ENCODE results near the gene PHOX2A. TPM values are rescaled to one million over a fixed set of nuclear protein-coding genes. Genes with fewer than 3 reads are reported as not detected.
"Not testable (repeated sequence)": the region's sequence is repeated elsewhere in the genome, so short reads cannot be mapped to it uniquely, and the experiment has no call there.

PHOX2A gene
- total RNA-seq, 2 experiments from 2014 or later: not detected

DNA sequence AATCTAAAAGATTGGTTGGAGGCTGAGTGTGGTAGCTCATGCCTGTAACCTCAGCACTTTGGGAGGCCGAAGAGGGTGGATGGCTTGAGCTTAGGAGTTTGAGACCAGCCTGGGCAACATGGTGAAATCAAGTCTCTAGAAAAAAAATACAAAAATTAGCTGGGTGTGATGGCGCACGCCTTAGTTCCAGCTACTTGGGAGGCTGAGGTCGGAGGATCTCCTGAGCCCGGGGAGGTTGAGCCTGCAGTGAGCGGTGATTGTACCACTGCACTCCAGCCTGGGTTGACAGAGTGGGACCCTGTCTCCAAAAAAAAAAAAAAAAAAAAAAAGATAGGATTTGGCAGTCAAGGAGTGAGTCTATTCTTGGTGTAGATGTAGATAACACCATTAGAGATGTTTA, 41.4 kb downstream of the PHOX2A start:
- peaks cover 11% of the 10 kb centered on the region for H3K4me1 Mint-ChIP-seq
- H3K36me3 Mint-ChIP-seq (ENCODE audit: low read depth): no peaks in the 10 kb centered on the region
- DNase-seq: no peak
- POLR2A ChIA-PET: interaction anchor here (0.8 to 1.4 kb wide), 2 partner anchors 21 to 22 kb away, joined by 3 read pairs; partner anchors contain the start of gene INPPL1
- H3K4me3 Mint-ChIP-seq: no peak overlapping the region
- CTCF ChIA-PET: no interaction called here
- no peaks in the 10 kb centered on the region for H3K9me3 Mint-ChIP-seq
- no peaks in the 10 kb centered on the region for H3K27me3 Mint-ChIP-seq
- no peak overlapping the region for H3K27ac Mint-ChIP-seq

DNA sequence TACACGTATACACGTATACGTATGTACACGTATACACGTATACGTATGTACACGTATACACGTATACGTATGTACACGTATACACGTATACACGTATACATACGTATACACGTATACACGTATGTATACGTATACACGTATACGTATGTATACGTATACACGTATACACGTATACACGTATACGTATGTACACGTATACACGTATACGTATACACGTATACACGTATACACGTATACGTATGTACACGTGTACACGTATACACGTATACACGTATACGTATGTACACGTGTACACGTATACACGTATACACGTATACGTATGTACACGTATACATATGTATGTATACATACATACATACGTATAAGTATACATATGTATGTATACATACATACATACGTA, 42.5 kb downstream of the PHOX2A start:
- DNase-seq; H3K36me3 Mint-ChIP-seq (ENCODE audit: low read depth); H3K4me3 Mint-ChIP-seq; CTCF ChIA-PET; POLR2A ChIA-PET; H3K9me3 Mint-ChIP-seq; H3K27me3 Mint-ChIP-seq; H3K27ac Mint-ChIP-seq: not testable (repeated sequence)
- H3K4me1 Mint-ChIP-seq: peaks cover 11% of the 10 kb centered on the region

DNA sequence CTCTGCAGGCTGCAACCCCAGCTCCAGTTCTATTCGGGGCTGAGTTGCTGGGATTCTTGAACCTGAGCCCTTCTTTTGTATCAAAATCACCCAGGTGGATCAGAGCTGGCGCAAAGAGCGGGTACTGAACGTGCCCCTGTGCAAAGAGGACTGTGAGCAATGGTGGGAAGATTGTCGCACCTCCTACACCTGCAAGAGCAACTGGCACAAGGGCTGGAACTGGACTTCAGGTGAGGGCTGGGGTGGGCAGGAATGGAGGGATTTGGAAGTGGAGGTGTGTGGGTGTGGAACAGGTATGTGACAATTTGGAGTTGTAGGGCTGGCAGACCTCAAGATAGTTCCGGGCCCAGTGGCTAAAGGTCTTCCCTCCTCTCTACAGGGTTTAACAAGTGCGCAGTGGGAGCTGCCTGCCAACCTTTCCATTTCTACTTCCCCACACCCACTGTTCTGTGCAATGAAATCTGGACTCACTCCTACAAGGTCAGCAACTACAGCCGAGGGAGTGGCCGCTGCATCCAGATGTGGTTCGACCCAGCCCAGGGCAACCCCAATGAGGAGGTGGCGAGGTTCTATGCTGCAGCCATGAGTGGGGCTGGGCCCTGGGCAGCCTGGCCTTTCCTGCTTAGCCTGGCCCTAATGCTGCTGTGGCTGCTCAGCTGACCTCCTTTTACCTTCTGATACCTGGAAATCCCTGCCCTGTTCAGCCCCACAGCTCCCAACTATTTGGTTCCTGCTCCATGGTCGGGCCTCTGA, 48.3 kb downstream of the PHOX2A start:
- Mint-ChIP-seq H3K4me1 (no peaks in the 10 kb centered on the region), H3K9me3 (no peaks in the 10 kb centered on the region), H3K27me3 (no peaks in the 10 kb centered on the region), H3K27ac (no peak overlapping the region), H3K4me3 (no peak overlapping the region), H3K36me3 (ENCODE audit: low read depth) (no peaks in the 10 kb centered on the region)
- no peak for DNase-seq
- CTCF ChIA-PET: no interaction called here
- POLR2A ChIA-PET: no interaction called here

DNA sequence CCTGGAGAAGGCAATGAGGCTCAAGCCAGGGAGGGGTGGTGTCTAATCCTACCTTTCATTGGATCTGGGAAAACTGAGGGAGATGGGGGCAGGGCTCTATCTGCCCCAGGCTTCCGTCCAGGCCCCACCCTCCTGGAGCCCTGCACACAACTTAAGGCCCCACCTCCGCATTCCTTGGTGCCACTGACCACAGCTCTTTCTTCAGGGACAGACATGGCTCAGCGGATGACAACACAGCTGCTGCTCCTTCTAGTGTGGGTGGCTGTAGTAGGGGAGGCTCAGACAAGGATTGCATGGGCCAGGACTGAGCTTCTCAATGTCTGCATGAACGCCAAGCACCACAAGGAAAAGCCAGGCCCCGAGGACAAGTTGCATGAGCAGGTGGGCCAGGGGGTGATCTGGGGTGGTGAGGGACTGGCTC, 52.0 kb downstream of the PHOX2A start, which contains the start of gene FOLR1:
Gene FOLR1 (plus strand): TSS at position 180 of the 421 bp plus-strand sequence. CDS start 34 bp downstream, at position 214.
- Mint-ChIP-seq H3K4me1 (no peaks in the 10 kb centered on the region), H3K27me3 (no peaks in the 10 kb centered on the region), H3K36me3 (ENCODE audit: low read depth) (no peaks in the 10 kb centered on the region), H3K27ac (no peak within 1 kb of the TSS), H3K9me3 (no peaks in the 10 kb centered on the region), H3K4me3 (no peak within 1 kb of the TSS)
- DNase-seq: no peak
- ChIA-PET CTCF (interaction anchor here (1.0 kb wide), 1 partner anchor 9 kb away, joined by 5 read pairs; no protein-coding TSS in a partner anchor), POLR2A (no interaction called here)

DNA sequence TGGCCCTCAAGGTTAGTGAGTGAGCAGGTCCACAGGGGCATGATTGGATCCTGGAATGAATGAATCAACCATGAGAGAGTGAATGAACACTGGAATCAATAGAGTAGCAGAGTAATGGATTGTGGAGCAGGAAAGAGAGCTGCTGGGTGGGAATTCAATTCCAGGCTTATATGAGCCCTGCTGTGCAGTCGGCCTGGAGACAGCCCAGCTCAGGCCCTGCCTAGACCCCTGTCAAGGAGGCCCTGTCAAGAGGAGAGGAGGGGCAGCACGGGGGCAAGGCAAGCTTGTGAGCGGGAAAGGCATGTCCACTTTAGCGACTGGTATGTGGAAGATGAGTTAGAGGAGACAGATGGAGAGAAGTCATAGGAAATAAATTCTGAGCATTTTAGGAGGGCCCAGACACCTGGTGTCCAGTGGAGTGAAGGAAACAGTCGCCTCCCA, 53.3 kb downstream of the PHOX2A start:
- Mint-ChIP-seq H3K27ac (no peak overlapping the region), H3K4me3 (no peak overlapping the region), H3K4me1 (no peaks in the 10 kb centered on the region), H3K36me3 (ENCODE audit: low read depth) (no peaks in the 10 kb centered on the region), H3K27me3 (no peaks in the 10 kb centered on the region), H3K9me3 (no peaks in the 10 kb centered on the region)
- POLR2A ChIA-PET: no interaction called here
- CTCF ChIA-PET: interaction anchor here (0.7 kb wide), 1 partner anchor 111 kb away, joined by 4 read pairs; no protein-coding TSS in a partner anchor
- DNase-seq: no peak

DNA sequence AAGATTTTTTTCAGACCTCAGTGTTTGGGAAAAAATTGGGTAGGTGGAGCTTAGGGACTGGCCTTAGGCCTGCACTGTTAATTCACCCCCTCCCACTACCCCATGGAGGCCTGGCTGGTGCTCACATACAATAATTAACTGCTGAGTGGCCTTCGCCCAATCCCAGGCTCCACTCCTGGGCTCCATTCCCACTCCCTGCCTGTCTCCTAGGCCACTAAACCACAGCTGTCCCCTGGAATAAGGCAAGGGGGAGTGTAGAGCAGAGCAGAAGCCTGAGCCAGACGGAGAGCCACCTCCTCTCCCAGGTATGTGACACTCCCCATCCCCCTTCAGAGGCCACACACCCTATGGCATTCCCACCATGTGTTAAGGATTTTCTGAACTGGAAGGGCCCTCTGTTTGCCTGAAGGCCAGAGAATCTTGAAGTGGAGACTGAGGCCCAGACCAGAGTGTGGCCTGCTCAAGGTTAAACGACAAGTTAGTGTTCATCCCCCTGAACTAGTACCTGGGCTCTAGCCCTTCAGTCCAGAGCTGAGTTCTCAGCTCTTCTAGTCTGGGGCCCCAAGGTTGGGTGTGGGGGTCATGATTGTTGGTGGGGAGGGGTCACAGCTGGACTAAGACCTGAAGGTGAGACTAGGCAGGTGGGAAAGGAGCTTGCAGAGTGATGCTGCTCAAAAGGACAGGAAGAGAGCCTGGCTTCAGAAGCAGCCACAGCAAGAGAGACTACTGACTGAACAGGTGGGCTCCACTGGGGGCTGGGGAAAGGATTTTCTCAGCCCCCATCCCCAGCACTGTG, 54.3 kb downstream of the PHOX2A start:
- POLR2A ChIA-PET: no interaction called here
- Mint-ChIP-seq H3K4me3 (no peak overlapping the region), H3K4me1 (no peaks in the 10 kb centered on the region), H3K36me3 (ENCODE audit: low read depth) (no peaks in the 10 kb centered on the region), H3K27ac (no peak overlapping the region), H3K9me3 (no peaks in the 10 kb centered on the region), H3K27me3 (no peaks in the 10 kb centered on the region)
- DNase-seq: no peak
- CTCF ChIA-PET: interaction anchor here (0.9 to 1.5 kb wide), 2 partner anchors 45 to 241 kb away, joined by 3 read pairs; no protein-coding TSS in a partner anchor

Other genes starting within 250 kb of the PHOX2A start
- 10 to 100 TPM; 12.4 to 14.0 TPM for gene IL18BP, start 245.3 kb downstream of the PHOX2A start, total RNA-seq
- 100 to 1,000 TPM; 200 to 201 TPM for gene NUMA1, start 163.6 kb downstream of the PHOX2A start, total RNA-seq
- gene LRRC51, start 163.3 kb downstream of the PHOX2A start, total RNA-seq: 1 to 10 TPM; 5.9 to 7.1 TPM
- 10 to 100 TPM; 72.7 to 76.9 TPM for gene LAMTOR1, start 140.9 kb downstream of the PHOX2A start, total RNA-seq
- gene TOMT, start 138.3 kb downstream of the PHOX2A start, total RNA-seq: not detected
- gene ANAPC15, start 131.5 kb downstream of the PHOX2A start, total RNA-seq: 10 to 100 TPM; 53.0 to 58.7 TPM
- not detected for gene FOLR3, start 108.5 kb downstream of the PHOX2A start, total RNA-seq
- gene FOLR1, start 52.0 kb downstream of the PHOX2A start, total RNA-seq: not detected
- gene FOLR2, start 27.4 kb downstream of the PHOX2A start, total RNA-seq: not detected
- 100 to 1,000 TPM; 138 to 153 TPM for gene INPPL1, start 19.4 kb downstream of the PHOX2A start, total RNA-seq
- gene CLPB, start 190.4 kb upstream of the PHOX2A start, total RNA-seq: 10 to 100 TPM; 17.8 to 18.4 TPM